Epidermal melanocyte (primary cell): ENCODE measurements around the gene FAM171A1.
A peak's percentile ranks its signal among the peaks of the same experiment; 100 is the strongest.

ENCODE experiments used
- DNase-seq: peaks from one replicate; pipeline ENCODE4 v3.0.0; 2011; ENCODE audit warnings: low spot score; ENCODE audit not compliant: insufficient read length

FAM171A1 gene

DNA sequence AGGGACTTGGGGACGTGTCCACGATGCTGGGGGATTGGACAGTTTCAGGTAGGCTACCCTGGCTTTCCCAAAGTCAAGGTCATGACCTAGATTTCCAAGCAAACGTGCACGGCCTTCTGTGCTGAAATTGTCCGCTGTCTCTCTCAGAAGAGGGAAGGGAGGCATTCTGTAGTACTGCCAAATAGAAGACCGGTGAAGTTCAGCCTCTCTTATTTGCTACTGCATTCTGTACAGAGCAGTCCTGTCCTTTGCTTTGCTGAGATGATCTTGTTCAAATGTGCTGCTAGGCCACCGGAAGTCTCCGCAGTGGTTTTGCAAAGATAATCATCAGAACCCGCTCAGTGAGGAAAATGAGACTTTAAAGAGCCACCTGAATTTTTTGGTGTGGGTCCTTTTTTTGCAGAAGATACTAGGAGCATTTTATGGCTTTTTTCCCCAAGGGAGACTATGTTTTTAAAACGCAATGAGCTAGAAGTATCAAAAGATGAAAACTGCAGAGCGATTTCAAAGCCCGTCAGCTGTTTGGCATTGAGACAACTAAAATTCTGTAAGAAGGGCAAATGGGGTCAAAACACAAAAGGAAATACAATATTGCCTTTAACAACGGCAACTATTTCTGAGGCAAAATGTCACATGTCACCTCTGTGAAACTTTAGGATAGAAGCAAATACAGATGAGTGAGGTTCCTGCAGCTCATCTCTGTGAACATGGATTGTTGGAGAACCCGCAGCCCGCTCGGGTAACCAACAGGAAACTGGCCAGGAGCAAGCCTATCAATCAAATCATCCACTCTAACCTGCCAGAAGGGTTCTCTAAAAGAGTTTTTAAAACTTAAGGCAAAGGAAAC lies 201.3 kb downstream of the FAM171A1 start:
- DNase-seq: no peak

DNA sequence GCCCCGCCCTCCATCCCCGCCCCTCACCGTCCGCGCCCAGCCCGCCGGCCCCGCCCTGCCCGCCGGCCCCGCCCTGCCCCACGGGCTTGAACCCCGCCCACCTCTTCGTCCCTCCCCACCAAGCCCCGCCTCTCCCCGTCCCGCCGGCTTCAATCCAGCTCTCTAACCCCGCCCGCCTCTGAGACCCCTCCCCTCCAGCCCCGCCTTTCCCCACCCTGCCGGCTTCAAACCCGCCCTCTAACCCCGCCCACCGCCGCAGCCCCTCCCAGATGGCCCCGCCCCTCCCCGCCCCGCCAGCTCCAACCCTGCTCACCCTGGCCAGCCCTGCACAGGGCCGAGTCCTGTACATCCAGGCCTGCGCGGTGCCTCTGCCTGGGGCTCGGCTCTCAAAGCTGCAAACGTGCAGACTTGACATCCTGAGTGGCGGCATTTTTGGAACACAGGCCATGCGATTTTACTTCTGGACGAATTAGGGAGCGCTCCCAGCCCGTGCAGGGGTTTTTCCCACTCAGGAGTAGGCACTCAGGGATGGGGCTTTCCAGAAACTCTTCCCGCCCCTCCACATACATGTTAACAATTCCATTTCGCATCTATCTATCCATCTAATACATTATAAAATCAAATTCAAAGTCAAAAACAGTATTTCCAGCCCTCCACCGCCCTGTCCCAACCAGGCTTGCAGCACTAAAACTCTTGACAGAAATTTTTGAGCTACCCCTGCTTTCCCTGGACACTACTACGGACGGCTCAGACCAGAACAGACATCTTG lies 202.1 kb downstream of the FAM171A1 start:
- DNase-seq: peak; percentile 83

DNA sequence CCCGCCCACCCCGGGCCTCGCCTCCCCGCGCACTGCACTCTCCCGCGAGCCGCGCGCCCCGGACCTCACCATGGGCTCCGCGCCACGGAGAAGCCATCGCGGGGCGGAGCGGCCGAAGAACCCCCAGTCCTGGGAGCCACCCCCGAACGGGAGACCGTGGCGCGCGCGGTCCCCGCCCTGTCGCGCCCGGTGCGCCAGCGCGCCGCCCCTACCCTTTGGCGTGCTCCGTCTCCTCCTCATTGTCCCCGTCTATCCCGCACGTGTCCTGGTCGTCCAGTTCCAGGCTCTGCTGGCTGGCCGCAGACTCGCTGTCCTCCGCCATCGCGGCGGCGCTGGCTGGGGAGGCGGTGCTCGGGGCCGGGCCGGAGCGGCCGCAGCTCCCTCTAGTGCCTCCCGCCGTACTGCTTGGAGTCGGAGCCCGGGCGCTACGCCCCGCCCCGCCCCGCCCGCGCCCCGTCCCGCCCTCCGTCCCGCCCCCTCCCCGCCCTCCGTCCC lies 202.8 kb downstream of the FAM171A1 start, which contains the start of gene NMT2:
Gene NMT2, minus strand, starts transcription at position 403 of the 495 bp plus-strand sequence. Its CDS starts 81 bp downstream, at position 322.
- DNase-seq: peak; percentile 86

DNA sequence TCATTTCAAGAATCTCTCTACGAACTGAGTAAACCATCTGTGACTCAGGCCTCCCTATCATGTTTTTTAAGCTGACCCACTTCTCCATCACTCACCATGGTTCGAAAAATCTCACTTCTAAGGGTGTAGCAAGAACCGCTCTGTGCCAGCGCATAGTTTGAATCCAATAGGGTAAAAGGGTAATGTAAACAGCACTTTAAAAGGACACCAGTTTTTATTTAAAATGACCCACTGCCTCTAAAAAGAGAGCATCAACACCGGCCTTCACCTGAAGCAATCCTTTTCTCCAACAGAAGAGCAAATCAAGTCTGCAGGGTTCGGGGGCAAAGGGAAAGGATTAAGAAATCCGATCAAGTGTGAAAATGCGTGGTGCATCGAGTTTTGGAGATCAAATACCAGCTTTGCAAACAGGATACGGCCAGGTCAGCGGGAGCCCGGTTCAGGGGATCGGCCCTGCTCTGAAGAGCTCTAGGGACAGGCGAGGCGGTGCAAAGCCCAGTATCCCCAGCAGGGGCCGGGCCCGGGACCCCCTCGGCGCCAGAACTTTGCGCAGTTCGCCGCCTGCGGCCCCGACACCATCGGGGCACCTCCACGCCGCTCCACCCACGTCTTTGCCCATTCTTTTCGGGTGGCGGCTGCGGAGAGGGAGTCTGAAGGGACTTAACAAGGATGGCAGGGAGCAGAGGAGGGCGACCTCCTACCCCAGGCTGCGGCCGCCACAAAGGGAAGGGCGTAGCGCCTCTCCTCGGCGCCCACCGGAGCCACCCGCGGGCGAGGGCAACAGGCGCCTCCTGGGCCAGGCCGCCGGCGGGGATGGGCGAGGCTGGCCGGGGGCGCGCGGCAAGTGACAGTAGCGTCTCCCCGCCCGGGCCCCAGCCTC lies 203.4 kb downstream of the FAM171A1 start:
- peak; percentile 37 for DNase-seq

DNA sequence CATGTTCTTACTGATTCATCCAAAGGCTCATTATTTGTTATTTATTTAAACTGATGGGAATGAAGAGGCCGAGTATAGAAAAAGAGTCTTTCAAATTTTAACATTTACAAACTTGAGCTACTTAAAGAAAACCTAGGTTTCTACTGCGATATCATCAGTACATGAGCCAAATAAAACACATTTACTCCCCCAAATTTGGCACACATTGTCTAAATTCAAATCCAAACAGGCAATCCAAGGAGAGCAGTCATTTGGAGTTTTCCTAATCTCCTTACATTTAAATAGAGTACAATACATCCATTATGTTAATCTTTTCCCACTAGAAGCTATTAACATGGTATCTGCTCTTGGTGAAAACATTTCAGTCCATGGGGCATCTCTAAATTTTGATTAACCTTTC lies 204.8 kb downstream of the FAM171A1 start:
- no peak for DNase-seq

DNA sequence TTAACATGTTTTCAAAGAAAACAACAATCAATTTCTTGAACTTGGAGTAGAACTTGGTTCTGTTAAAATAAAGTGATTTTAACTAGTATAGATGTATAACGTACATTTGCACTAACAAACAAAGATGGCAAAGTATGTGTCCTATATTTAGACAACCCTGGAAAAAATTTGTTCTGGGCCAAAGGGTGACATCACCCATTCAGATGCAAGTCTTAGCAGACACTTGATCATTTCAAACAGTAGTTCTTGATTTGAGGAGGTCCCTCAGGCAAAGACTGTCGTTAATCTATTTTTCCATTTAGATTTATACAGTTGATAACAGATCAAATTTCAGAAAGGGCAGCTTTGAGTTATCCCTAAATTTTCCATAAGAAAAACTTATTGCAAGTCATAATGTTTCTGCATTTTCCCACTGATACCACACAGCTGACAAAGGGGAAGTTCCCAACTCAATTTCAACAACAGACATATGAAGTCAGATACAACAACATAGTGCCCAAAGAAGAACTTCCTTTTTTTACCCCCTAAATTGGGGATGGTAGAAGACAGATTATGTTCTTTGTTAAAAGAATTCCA lies 207.7 kb downstream of the FAM171A1 start:
- DNase-seq: no peak
